SJCRH30 (cell line): ENCODE measurements around the gene SRSF2. TPM values are rescaled to one million over a fixed set of nuclear protein-coding genes. Genes with fewer than 3 reads are reported as not detected.
A peak's percentile ranks its signal among the peaks of the same experiment; 100 is the strongest.
"Not testable (repeated sequence)": the region's sequence is repeated elsewhere in the genome, so short reads cannot be mapped to it uniquely, and the experiment has no call there.

ENCODE experiments used
- DNase-seq, 2 experiments: peaks; one replicate each; pipeline ENCODE4 v3.0.0-alpha.2; 2015 to 2020
- H3K27ac ChIP-seq: fragments of 250-450 bp; sonication (Bioruptor Pico); 2 replicates; pipeline ENCODE4 v1.5.1; 2020; ENCODE audit warnings: mild to moderate bottlenecking, moderate library complexity
- H3K27me3 ChIP-seq: fragments of 250-450 bp; sonication (Bioruptor Pico); 2 replicates; pipeline ENCODE4 v1.5.1; 2020; ENCODE audit warnings: mild to moderate bottlenecking, moderate library complexity
- H3K36me3 ChIP-seq: fragments of 250-450 bp; sonication (Bioruptor Pico); 2 replicates; pipeline ENCODE4 v1.5.1; 2020; ENCODE audit warnings: mild to moderate bottlenecking, moderate library complexity
- H3K4me1 ChIP-seq: fragments of 250-450 bp; sonication (Bioruptor Pico); 2 replicates; pipeline ENCODE4 v1.5.1; 2020; ENCODE audit warnings: mild to moderate bottlenecking, moderate library complexity
- H3K4me3 ChIP-seq: fragments of 250-450 bp; sonication (Bioruptor Pico); 2 replicates; pipeline ENCODE4 v1.5.1; 2020; ENCODE audit warnings: mild to moderate bottlenecking, moderate library complexity
- H3K9me3 ChIP-seq: fragments of 250-450 bp; sonication (Bioruptor Pico); replicated peaks from 2 replicates; pipeline ENCODE4 v1.5.1; 2020; ENCODE audit warnings: mild to moderate bottlenecking, moderate library complexity
- total RNA-seq: library from RNA; depleted of rRNA; stranded (reverse); fragments of >200 nt; shearing (Covaris generic); gene quantifications from 2 replicates; pipeline ENCODE4 v1.2.3, GENCODE V29; 2014

Gene SRSF2
- total RNA-seq, 1 experiment from 2014 or later = 599 TPM

DNA sequence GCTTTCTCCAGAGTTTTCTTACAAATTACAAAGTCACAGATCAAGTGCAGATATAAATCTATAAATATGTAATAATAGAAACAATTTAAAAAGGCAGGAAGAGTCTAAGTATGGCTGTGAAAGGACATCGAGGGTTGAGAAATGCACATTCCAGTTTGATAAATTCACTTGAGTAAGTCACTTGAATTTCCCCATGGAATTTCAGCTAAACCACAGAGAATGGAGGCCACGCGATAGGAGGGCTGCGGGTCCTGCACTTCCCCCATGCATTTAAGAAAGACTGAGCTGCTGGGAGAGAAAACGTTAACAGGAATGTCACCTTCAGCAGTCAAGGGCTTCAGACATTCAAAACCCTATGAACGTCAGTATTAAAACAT is 20.3 kb downstream of the SRSF2 start:
- Histone ChIP-seq H3K9me3 (no peaks in the 10 kb centered on the region), H3K4me3 (no peak overlapping the region), H3K36me3 (peaks cover 71% of the 10 kb centered on the region), H3K27ac (no peak overlapping the region), H3K4me1 (no peaks in the 10 kb centered on the region; the same call in none of the 2 replicates), H3K27me3 (no peaks in the 10 kb centered on the region)
- no peak for DNase-seq

DNA sequence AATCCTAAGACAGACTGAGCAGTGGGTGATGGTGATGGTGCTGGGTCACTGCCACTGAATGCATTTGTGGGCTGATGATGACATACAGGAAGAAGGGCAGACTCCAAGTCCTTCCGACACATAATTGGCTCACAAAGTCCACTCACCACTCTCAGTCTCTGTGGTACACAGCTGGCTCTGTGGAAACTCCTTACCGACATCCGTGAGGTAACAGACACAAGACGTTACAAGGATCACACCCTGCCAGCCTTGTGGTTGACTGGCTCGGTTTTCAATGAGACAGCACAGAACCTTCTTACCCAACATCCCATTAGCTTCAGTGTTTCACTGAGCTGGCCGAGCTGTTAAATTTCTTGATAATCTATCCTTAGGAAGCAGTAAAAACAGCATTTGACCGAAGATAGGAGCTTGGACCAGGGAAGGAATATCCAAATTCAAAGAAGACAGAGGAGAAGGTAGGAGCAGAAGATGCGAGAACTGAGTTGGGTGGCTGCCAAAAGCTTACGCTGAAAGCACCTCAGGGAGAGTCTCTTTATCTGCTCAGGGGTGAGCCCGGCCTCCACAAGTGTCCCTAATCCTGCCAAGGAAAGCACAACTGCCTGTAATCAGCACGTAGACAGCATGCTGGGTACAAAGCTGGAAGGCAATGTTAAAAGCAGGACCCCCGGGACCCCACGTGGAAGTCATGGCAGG is 20.8 kb downstream of the SRSF2 start:
- no peak overlapping the region for H3K4me3 ChIP-seq
- H3K4me1 ChIP-seq = peaks cover 5% of the 10 kb centered on the region
- H3K27ac ChIP-seq = no peak overlapping the region
- H3K9me3 ChIP-seq = no peaks in the 10 kb centered on the region
- no peaks in the 10 kb centered on the region for H3K27me3 ChIP-seq
- no peak for DNase-seq
- H3K36me3 ChIP-seq = peaks cover 65% of the 10 kb centered on the region

DNA sequence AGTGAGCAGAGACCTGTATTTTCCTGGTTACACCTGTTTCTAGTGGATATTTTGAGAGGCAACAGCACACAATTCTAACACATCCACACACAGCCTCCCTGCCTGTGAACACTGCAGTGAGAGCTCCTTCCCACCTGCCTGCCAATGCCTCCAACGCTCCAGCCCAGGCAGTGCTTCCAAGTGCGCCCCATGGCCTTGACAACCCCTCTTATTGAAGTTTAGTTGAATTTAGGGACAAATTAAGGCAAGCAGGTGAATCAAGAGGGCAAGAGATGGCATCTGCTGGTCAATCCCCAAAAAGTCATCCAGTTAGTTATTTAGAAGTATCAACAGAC is 21.7 kb downstream of the SRSF2 start:
- no peaks in the 10 kb centered on the region for H3K27me3 ChIP-seq
- H3K4me3 ChIP-seq = no peak overlapping the region
- peaks cover 57% of the 10 kb centered on the region for H3K36me3 ChIP-seq
- H3K4me1 ChIP-seq = peaks cover 6% of the 10 kb centered on the region
- DNase-seq = no peak
- H3K9me3 ChIP-seq = no peaks in the 10 kb centered on the region
- H3K27ac ChIP-seq = no peak overlapping the region

DNA sequence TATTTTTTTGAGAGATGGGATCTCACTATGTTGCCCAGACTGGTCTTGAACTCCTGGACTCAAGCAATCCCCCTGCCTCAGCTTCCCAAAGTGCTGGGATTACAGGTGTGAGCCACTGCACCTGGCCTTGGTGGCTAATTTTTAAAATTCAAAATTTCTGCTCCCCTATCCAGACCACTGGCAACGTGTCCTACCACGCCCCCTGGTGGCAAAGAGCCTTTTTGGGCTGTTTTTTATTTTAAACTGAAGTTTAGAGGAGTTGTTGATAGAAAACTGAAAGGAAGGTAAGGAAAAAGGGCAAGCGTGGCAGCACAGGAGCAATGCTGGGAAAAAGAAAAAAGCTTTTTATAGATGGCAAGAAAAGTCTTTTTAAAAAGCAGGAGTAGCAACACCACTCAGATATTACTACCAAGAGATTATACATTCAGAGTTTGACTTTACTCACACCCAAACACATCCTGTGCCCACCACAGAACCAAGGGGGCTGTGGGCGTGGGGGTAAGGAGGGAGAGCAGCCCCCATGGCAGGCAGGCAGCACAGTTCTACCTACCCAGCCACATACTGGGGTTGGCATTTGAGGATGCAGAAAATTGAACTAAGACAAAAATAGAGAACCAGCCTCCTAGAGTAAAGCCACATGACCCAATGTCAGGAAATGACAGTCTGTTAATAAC is 22.2 kb downstream of the SRSF2 start:
- Histone ChIP-seq H3K36me3 (peaks cover 52% of the 10 kb centered on the region), H3K9me3 (no peaks in the 10 kb centered on the region), H3K27ac (no peak overlapping the region), H3K4me1 (peaks cover 6% of the 10 kb centered on the region), H3K4me3 (no peak overlapping the region), H3K27me3 (no peaks in the 10 kb centered on the region)
- peak; percentile 75 to 85 for DNase-seq

DNA sequence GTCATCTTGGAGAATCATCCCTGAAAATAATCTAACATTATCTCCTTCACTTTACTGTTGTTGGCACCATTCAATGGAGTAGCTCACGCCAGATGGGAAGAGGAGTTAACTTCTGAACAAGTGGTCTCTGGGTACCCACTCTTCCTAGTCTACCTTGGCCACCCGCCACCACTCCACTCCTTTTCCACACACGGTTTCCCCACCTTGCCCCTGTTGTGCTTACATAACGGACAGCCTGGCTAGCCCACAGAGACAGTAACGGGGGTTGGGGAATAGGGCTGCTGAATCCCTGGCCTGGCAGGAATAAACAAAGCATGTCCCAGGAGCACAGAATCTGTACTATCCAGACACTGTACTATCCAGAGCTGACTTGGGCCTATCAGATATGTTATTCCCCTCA is 22.8 kb downstream of the SRSF2 start:
- H3K4me1 ChIP-seq = peaks cover 6% of the 10 kb centered on the region
- H3K36me3 ChIP-seq = peaks cover 46% of the 10 kb centered on the region

DNA sequence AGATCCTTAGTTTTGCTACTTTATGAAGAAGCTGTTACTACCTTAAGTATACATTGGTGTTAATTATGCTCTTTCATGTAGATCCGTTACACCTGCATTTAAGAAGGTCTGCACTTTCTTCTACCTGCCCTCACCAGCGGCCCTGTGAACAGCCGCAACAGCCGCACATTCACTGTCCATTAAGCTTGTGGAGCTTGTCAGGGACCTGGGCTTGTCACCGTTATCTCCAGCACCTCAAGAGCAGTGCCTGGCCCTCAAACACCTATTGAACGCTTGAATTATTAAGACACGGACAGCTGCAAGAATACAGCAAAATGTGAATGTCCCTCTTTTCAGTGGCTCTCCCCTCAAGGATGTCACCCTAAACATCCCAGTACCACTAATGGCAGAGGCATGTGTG is 23.4 kb downstream of the SRSF2 start:
- H3K36me3 ChIP-seq = peaks cover 40% of the 10 kb centered on the region
- DNase-seq = no peak

More for the DNA sequence above, 22.8 kb downstream of the SRSF2 start:
- Histone ChIP-seq H3K27ac (no peak overlapping the region), H3K9me3 (no peaks in the 10 kb centered on the region), H3K27me3 (no peaks in the 10 kb centered on the region), H3K4me3 (no peak overlapping the region)
- no peak for DNase-seq

DNA sequence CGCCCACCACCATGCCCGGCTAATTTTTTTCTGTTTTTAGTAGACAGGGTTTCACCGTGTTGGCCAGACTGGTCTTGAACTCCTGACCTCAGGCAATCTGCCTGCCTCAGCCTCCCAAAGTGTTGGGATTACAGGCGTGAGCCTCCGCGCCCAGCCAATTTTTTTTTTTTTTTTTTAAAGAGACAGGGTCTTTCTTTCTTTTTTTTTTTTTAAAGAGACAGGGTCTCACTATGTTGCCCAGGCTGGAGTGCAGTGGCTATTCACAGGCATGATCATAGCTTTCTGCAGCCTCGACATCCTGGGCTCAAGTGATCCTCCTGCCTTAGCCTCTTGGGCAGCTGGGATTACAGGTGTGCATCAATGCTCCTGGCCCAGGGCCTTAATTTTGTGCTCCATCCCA is 24.8 kb downstream of the SRSF2 start:
- not testable (repeated sequence) for H3K4me3 ChIP-seq, H3K9me3 ChIP-seq, DNase-seq, H3K27ac ChIP-seq, H3K27me3 ChIP-seq
- Histone ChIP-seq H3K36me3 (peaks cover 28% of the 10 kb centered on the region), H3K4me1 (peaks cover 21% of the 10 kb centered on the region)

More for the DNA sequence above, 23.4 kb downstream of the SRSF2 start:
- H3K4me1 ChIP-seq = peaks cover 8% of the 10 kb centered on the region
- no peaks in the 10 kb centered on the region for H3K9me3 ChIP-seq
- no peak overlapping the region for H3K4me3 ChIP-seq
- no peak overlapping the region for H3K27ac ChIP-seq
- H3K27me3 ChIP-seq = no peaks in the 10 kb centered on the region

DNA sequence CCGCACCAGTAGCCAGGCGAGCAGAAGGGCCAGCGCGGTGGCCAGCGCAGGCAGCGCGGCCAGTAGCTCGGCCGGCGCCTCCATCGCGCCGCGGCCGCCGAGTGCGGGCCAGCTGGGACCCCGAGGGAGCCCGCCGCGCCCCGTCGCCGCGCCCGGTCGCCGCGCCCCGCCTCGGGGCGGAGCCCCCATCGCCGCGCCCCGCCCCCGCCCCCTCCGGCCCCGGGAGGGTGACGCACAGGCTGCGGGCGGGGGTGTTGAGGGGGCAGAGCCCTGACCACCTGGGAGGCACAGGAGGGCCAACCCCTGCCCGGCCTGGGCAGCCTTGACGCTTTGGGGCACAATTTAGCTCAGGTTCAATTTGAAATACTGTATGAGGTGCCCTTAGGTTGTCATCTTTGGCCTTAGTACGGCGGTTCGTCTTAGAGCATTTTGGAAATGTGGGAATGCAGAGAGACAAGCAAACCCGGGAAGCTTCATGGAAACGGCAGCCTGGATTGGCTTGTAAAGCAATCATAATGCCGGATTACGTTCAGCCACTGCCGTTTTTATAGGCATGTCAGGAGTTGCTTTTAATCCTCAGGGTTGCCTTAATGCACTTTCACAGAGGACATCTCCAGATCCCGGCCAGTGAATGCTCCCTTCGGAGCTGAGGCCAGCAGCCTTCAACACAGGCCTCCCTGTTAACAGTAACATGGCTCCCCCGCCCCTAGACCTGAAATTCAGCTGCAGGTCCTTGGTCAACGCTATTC is 26.1 kb downstream of the SRSF2 start, which contains the start of gene MXRA7:
Gene MXRA7, minus strand, starts transcription at position 103 of the 749 bp plus-strand sequence. Its CDS starts 19 bp downstream, at position 84.
- H3K9me3 ChIP-seq = no peaks in the 10 kb centered on the region
- no peaks in the 10 kb centered on the region for H3K27me3 ChIP-seq
- H3K36me3 ChIP-seq = peaks cover 15% of the 10 kb centered on the region
- peak; percentile 85 to 90 for DNase-seq
- H3K4me3 ChIP-seq = peak within 1 kb of the TSS; percentile 86
- peak within 1 kb of the TSS; percentile 92 for H3K27ac ChIP-seq
- peaks cover 21% of the 10 kb centered on the region for H3K4me1 ChIP-seq

DNA sequence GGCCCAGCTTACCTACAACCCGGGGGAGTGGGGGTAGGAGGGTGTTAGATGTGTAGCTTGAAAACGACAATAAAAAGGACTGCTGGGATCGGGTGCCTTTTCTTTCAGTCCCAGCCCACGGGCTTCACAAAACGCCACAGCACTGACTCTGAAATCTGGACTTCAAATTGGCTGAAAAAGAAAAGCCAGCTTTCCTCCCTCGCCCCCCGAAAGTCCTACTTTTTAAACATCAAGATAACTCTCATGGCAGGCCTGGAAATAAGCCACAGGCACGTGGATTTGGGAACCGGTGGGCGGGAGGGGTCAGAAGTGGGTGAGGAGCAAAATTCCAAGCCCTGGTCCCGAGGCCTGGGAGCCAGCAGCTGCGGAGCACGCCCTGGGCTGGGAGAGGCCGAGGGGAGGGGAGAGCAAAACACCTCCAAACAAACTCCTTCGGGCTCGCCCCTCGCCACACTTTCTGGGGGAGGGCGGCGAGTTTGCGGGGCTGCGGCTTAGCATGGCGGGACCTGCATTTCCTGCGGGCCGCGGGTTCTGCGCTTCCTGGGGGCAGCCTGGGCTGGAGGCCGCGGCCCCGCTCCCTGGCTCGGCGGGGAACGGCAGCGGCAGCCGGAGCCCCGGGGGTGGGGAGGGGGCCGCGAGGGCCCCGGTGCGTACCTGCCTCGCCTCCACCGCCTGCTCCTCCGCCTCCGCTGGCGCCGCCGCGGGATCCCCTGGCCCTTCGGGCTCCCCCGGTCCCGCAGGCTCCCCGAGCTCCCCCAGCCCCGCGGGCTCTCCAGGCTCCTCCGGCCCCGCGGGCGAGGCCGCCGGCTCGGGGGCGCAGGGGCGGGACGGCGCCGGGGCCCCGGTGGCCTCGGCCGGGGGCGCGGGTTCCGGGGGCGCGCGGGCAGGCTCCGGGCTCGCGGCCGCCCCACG is 26.9 kb downstream of the SRSF2 start:
- H3K27ac ChIP-seq = peak overlapping the region; percentile 92
- peaks cover 21% of the 10 kb centered on the region for H3K4me1 ChIP-seq
- peak overlapping the region; percentile 86 for H3K4me3 ChIP-seq
- H3K36me3 ChIP-seq, H3K27me3 ChIP-seq, H3K9me3 ChIP-seq: not testable (repeated sequence)
- DNase-seq = peak; percentile 58 to 59

DNA sequence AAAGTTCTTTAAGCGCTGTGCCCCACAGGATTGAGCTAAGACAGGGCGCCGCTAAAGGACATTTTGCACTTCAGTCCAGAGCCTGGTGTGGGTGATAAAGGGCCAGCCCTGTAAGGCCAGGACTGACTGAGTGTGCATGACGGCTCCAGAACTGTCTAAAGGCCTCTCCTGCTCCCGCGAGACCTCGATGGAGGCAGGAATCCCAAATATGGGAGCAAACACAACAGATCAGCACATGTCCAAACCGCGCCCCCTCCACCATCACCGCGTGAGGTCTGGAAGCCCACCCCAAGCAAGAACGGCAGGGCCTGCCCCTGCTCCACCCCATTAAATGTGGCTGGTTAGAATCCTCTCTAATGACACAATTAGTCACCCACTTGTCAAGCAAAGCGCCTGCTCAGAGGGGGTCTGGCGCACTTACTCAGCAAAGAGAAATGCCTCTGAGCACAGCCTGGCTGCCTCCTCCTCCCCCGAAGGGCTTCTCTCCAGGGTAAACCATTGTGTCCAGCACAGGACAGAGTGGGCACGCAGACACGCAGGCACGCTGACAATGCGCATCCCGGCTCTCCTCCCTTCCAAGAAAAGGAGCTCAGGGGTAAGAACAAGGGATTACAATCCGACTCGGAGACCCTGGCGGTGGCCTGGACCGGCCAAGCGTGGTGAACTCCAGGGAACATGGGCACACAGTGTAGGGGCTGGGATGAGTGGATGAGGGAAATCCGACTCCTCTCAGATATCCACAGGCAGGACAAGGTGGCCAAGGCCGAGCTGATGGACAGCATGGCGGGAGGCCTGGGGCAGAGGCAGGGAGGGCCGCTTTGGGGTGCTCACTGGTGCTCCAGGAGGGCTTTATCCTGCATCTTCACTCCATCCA is 27.8 kb downstream of the SRSF2 start:
- peaks cover 21% of the 10 kb centered on the region for H3K4me1 ChIP-seq
- no peaks in the 10 kb centered on the region for H3K27me3 ChIP-seq
- peak overlapping the region; percentile 92 for H3K27ac ChIP-seq
- peak overlapping the region; percentile 86 for H3K4me3 ChIP-seq
- no peaks in the 10 kb centered on the region for H3K9me3 ChIP-seq
- peak; percentile 99 for DNase-seq
- peaks cover 7% of the 10 kb centered on the region; the same call in 1 of the 2 replicates for H3K36me3 ChIP-seq

DNA sequence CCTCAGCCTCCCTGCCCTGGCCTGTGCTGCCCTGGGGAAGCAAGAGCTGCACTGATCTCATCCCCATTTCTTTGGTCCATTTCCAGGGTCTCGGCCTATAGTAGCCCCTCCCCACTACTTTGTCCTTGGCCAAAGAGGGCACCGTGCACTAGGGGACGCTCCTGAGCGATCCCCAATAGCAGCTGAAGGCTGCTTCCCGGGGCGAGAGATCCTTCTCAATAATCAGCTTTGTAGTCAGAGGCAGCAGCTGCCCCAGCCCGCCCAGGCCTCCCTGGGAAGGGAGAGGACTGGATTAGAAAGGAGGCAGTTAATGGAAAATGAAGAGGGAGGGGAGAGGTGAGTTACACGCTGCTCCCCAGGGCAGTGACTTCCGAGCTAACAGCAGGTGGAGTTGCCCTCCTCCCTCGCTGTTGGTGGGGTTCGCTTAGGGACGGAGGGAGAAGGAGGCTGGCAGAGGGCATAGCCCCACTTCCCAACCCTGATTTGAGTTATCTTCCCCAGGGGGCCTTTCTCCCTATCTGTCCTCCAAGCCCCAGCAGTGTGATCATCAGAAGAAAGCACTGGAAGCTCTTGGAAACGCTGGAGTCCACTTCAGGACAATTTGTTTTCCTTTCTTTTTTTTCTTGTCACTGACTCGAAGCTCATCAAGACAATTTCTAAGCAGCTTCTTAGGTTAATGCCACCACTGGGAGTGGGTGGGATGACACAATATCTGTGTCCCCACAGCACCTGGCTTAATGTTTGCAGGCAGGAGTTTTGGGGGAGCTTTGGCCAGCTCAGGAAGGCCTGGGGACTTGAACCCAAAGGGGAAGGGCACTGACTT is 28.9 kb downstream of the SRSF2 start:
- no peak overlapping the region; the same call in 1 of the 2 replicates for H3K4me3 ChIP-seq
- H3K27ac ChIP-seq = peak overlapping the region; percentile 92
- no peaks in the 10 kb centered on the region; the same call in 1 of the 2 replicates for H3K36me3 ChIP-seq
- DNase-seq = peak; percentile 96 to 98
- no peaks in the 10 kb centered on the region for H3K9me3 ChIP-seq
- H3K4me1 ChIP-seq = peaks cover 21% of the 10 kb centered on the region
- no peaks in the 10 kb centered on the region for H3K27me3 ChIP-seq

DNA sequence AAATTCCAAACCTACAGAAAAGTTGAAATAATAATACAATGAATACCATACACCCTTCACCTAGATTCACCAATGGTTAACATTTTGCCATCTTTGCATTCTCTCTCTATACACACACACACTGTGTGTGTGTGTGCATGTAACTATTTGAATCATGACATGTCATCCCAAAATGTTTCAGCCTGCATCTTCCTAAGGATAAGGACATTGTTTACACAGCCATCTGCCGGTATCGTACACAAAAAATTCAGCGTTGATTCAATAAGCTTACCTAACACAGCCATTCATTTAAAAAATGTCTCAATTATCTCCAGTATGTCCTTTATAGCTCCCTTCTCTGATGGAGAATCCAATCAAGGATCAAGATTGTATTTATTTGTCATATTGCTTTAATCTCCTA is 30.3 kb downstream of the SRSF2 start:
- H3K27ac ChIP-seq = no peak overlapping the region
- peaks cover 22% of the 10 kb centered on the region for H3K4me1 ChIP-seq
- H3K9me3 ChIP-seq = no peaks in the 10 kb centered on the region
- no peaks in the 10 kb centered on the region; the same call in 1 of the 2 replicates for H3K36me3 ChIP-seq
- DNase-seq = no peak
- H3K4me3 ChIP-seq = no peak overlapping the region
- no peaks in the 10 kb centered on the region for H3K27me3 ChIP-seq

DNA sequence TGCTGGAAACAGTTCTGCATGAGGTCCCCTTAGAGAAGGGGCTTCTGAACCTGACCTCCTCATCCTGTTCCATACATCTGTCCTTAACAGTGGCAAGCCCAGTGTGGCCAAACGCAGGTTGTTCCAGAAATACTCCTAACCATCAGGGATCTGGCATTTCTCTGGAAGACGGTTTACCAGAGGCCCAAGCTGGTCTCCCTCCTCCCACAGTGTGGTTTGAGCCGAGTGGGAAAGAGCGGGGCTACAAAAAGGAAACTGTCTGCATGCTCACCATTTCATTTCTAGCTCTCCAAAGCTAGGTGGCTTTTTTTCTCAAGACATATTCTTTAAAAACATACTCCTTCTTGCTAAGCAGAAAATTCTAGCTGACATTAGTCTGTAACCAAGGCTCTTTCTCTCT is 32.3 kb downstream of the SRSF2 start:
- H3K4me3 ChIP-seq = no peak overlapping the region
- no peaks in the 10 kb centered on the region for H3K27me3 ChIP-seq
- peaks cover 34% of the 10 kb centered on the region for H3K4me1 ChIP-seq
- H3K27ac ChIP-seq = no peak overlapping the region
- DNase-seq = no peak
- no peaks in the 10 kb centered on the region; the same call in 1 of the 2 replicates for H3K36me3 ChIP-seq
- no peaks in the 10 kb centered on the region for H3K9me3 ChIP-seq
